Measurements from ENCODE around the gene POLQ. TPM values are rescaled to one million over a fixed set of nuclear protein-coding genes. Genes with fewer than 3 reads are reported as not detected.

The POLQ gene
- total RNA-seq, 1 experiment from 2014 or later = 12.3 TPM

DNA sequence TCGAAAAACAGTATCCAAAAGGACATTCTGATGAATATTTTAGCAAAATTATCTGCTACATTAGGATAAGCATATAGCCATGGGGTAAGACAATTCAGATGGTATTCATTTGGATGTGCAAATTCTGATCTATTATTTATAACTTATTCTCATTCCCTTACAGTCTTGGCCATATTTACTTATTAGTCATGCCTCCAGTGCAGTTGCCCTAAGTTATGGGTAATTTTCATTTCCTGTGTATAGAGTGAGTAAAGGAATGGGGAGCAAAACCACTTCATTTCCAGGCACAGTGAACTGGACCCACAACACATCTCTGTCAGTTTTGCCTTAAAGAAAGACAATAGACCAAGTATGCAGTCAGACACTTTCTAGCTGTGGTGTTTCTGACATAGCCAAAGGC is 134.3 kb downstream of the POLQ start (continued):
- TF ChIP-seq ELF1 (IDR thresholded peaks at IDR 0.05; ENCODE audit: borderline replicate concordance, low read depth) = no peak
- TF ChIP-seq SP1 (IDR thresholded peaks at IDR 0.05; ENCODE audit: low read depth) = no peak
- TF ChIP-seq, protein P1, sequence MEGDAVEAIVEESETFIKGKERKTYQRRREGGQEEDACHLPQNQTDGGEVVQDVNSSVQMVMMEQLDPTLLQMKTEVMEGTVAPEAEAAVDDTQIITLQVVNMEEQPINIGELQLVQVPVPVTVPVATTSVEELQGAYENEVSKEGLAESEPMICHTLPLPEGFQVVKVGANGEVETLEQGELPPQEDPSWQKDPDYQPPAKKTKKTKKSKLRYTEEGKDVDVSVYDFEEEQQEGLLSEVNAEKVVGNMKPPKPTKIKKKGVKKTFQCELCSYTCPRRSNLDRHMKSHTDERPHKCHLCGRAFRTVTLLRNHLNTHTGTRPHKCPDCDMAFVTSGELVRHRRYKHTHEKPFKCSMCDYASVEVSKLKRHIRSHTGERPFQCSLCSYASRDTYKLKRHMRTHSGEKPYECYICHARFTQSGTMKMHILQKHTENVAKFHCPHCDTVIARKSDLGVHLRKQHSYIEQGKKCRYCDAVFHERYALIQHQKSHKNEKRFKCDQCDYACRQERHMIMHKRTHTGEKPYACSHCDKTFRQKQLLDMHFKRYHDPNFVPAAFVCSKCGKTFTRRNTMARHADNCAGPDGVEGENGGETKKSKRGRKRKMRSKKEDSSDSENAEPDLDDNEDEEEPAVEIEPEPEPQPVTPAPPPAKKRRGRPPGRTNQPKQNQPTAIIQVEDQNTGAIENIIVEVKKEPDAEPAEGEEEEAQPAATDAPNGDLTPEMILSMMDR (IDR thresholded peaks at IDR 0.05 in 2 of 3, conservative IDR thresholded peaks at IDR 0.05 in 1 of 3; ENCODE audit: borderline replicate concordance in 1 of 3, insufficient read depth in 1 of 3, low read depth in 2 of 3, low read length in 2 of 3) = no peak
- TF ChIP-seq CEBPB (IDR thresholded peaks at IDR 0.05; ENCODE audit: low read depth) = no peak
- no peak for TF ChIP-seq TCF7L2 (IDR thresholded peaks at IDR 0.05; ENCODE audit: borderline replicate concordance, extremely low read depth, insufficient read depth, insufficient read length)
- no peak for TF ChIP-seq JUND (IDR thresholded peaks at IDR 0.05)

DNA sequence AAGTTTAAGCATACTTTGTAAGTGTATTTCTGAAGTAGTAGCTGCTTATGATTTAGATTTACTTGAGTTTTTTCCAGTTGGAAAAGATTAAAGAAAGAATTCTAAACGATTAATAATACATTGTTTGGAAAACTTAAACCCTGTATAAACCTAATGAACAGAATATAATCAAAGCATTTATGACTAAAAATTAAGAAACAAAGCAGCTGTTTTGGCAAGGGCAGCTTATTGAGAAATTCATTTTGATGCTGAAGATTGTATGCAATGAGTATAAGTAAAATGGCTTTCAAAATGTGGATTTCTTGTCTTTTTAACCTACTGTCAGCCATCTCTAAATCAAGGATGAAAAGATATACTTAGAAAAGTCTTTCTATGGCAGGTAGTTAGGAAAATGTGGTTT is 140.2 kb downstream of the POLQ start:
- no TSS peak for BruUV-seq (replicated peaks)
- Histone ChIP-seq H3K9me2 (ENCODE audit: insufficient read depth) (no peaks in the 10 kb centered on the region), H3K9ac (ENCODE audit: low read length) (no peak overlapping the region), H3K27ac (ENCODE audit: low read depth, low read length) (no peak overlapping the region), H3K4me3 (replicated peaks in 1 of 2; ENCODE audit: low read depth in 1 of 2, low read length in 2 of 2) (no peak overlapping the region), H3K9me3 (ENCODE audit: control insufficient read depth in 1 of 2, insufficient read depth in 1 of 2, low read depth in 1 of 2, low read length in 2 of 2) (no peaks in the 10 kb centered on the region), H3K79me2 (ENCODE audit: insufficient read depth, low read length) (no peaks in the 10 kb centered on the region), H3K4me2 (ENCODE audit: low read length) (no peak overlapping the region), H3K36me3 (ENCODE audit: control insufficient read depth in 1 of 2, insufficient read depth in 2 of 2, low read length in 2 of 2) (no peaks in the 10 kb centered on the region), H3K27me3 (ENCODE audit: insufficient read depth, low read length) (no peaks in the 10 kb centered on the region), H3K4me1 (ENCODE audit: control insufficient read depth in 1 of 2, insufficient read depth in 2 of 2, low read length in 2 of 2) (no peaks in the 10 kb centered on the region), H2AFZ (ENCODE audit: low read depth, low read length, poor library complexity, severe bottlenecking) (no peak overlapping the region), H4K20me1 (ENCODE audit: insufficient read depth) (no peaks in the 10 kb centered on the region)
- RAD21 ChIA-PET (ENCODE audit: low non-redundant PET in 1 of 2, low total read pairs in 2 of 2, uncharacterized antibody in 2 of 2, unreplicated experiment in 2 of 2) = no interaction called here
- intact Hi-C loops (cut with micrococcal nuclease) = no loop called here
- POLR2A ChIA-PET = no interaction called here
- CTCF ChIA-PET = no interaction called here
- no peak for DNase-seq (ENCODE audit: low read depth, low spot score)
- TF ChIP-seq ELF1 (IDR thresholded peaks at IDR 0.05; ENCODE audit: borderline replicate concordance, low read depth) = no peak
- TF ChIP-seq YY1 (IDR thresholded peaks at IDR 0.05; ENCODE audit: extremely low read depth, insufficient replicate concordance, low read depth, low read length) = no peak
- TF ChIP-seq EGR1 (IDR thresholded peaks at IDR 0.05; ENCODE audit: low read depth) = no peak
- no peak for TF ChIP-seq POLR2AphosphoS5 (IDR thresholded peaks at IDR 0.05; ENCODE audit: low read depth, low read length)
- no peak for TF ChIP-seq ZFX (IDR thresholded peaks at IDR 0.05)
- TF ChIP-seq, protein P2, sequence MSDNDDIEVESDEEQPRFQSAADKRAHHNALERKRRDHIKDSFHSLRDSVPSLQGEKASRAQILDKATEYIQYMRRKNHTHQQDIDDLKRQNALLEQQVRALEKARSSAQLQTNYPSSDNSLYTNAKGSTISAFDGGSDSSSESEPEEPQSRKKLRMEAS (IDR thresholded peaks at IDR 0.05) = no peak
- no peak for TF ChIP-seq RAD21 (IDR thresholded peaks at IDR 0.05; ENCODE audit: low read depth)
- TF ChIP-seq, protein P3, sequence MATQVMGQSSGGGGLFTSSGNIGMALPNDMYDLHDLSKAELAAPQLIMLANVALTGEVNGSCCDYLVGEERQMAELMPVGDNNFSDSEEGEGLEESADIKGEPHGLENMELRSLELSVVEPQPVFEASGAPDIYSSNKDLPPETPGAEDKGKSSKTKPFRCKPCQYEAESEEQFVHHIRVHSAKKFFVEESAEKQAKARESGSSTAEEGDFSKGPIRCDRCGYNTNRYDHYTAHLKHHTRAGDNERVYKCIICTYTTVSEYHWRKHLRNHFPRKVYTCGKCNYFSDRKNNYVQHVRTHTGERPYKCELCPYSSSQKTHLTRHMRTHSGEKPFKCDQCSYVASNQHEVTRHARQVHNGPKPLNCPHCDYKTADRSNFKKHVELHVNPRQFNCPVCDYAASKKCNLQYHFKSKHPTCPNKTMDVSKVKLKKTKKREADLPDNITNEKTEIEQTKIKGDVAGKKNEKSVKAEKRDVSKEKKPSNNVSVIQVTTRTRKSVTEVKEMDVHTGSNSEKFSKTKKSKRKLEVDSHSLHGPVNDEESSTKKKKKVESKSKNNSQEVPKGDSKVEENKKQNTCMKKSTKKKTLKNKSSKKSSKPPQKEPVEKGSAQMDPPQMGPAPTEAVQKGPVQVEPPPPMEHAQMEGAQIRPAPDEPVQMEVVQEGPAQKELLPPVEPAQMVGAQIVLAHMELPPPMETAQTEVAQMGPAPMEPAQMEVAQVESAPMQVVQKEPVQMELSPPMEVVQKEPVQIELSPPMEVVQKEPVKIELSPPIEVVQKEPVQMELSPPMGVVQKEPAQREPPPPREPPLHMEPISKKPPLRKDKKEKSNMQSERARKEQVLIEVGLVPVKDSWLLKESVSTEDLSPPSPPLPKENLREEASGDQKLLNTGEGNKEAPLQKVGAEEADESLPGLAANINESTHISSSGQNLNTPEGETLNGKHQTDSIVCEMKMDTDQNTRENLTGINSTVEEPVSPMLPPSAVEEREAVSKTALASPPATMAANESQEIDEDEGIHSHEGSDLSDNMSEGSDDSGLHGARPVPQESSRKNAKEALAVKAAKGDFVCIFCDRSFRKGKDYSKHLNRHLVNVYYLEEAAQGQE (IDR thresholded peaks at IDR 0.05; ENCODE audit: low read depth) = no peak
- TF ChIP-seq SP1 (IDR thresholded peaks at IDR 0.05; ENCODE audit: low read depth) = no peak
- TF ChIP-seq SRF (IDR thresholded peaks at IDR 0.05; ENCODE audit: low read depth) = no peak
- no peak for TF ChIP-seq EZH2phosphoT487 (IDR thresholded peaks at IDR 0.05; ENCODE audit: borderline replicate concordance)
- TF ChIP-seq FOSL1 (IDR thresholded peaks at IDR 0.05; ENCODE audit: low read depth) = no peak
- ATAC-seq = no peak
